ENCODE measurements around the gene SLC39A12. TPM values are rescaled to one million over a fixed set of nuclear protein-coding genes. Genes with fewer than 3 reads are reported as not detected.

SLC39A12 gene
- total RNA-seq, 6 donors from 2014 or later, result 0.17 to 2.1 (median 1.1) TPM; not detected in 2

- TF ChIP-seq POLR2A (IDR thresholded peaks at IDR 0.05), result no peak
- no peak for TF ChIP-seq EP300 (IDR thresholded peaks at IDR 0.05)
- no peak for TF ChIP-seq POLR2AphosphoS5 (IDR thresholded peaks at IDR 0.05)
- no peak for TF ChIP-seq CTCF (IDR thresholded peaks at IDR 0.05)
- WGBS, 2 donors, result 51 to 57% methylated on average over 2 of the region's 2 CpGs
These were observed 58.3 kb downstream of the SLC39A12 start for GRCh38 chr10:18010050-18010449.

GRCh38 chr10:18020523-18020922 is 68.8 kb downstream of the SLC39A12 start:
- H3K27me3 ChIP-seq, result no peaks in the 10 kb centered on the region
- ATAC-seq (ENCODE audit: low FRiP score in 2 of 2), result no peak
- no peaks in the 10 kb centered on the region for H3K36me3 ChIP-seq
- DNase-seq, result no peak
- TF ChIP-seq CTCF (IDR thresholded peaks at IDR 0.05) (no peak), EP300 (IDR thresholded peaks at IDR 0.05) (no peak), POLR2A (IDR thresholded peaks at IDR 0.05) (no peak), POLR2AphosphoS5 (IDR thresholded peaks at IDR 0.05) (no peak)
- 81 to 93% methylated on average over 1 of the region's 1 CpG for WGBS, 2 donors
- H3K9me3 ChIP-seq, result no peaks in the 10 kb centered on the region
- no peaks in the 10 kb centered on the region for H3K4me1 ChIP-seq
- no peak overlapping the region for H3K4me3 ChIP-seq
- no peak overlapping the region for H3K27ac ChIP-seq

More at GRCh38 chr10:18010050-18010449, 58.3 kb downstream of the SLC39A12 start:
- DNase-seq (no peak), ATAC-seq (ENCODE audit: low FRiP score in 2 of 2) (no peak)
- Histone ChIP-seq H3K27me3 (no peaks in the 10 kb centered on the region), H3K27ac (no peak overlapping the region), H3K4me1 (no peaks in the 10 kb centered on the region), H3K4me3 (no peak overlapping the region), H3K9me3 (no peaks in the 10 kb centered on the region), H3K36me3 (no peaks in the 10 kb centered on the region)

GRCh38 chr10:18021725-18022480 is 70.2 kb downstream of the SLC39A12 start:
- no peak for DNase-seq
- WGBS, 2 donors, result 29 to 41% methylated on average over 2 of the region's 2 CpGs
- Histone ChIP-seq H3K9me3 (no peaks in the 10 kb centered on the region), H3K27ac (no peak overlapping the region), H3K4me3 (no peak overlapping the region), H3K36me3 (no peaks in the 10 kb centered on the region), H3K4me1 (no peaks in the 10 kb centered on the region), H3K27me3 (no peaks in the 10 kb centered on the region)
- TF ChIP-seq POLR2A (IDR thresholded peaks at IDR 0.05) (no peak), EP300 (IDR thresholded peaks at IDR 0.05) (no peak), POLR2AphosphoS5 (IDR thresholded peaks at IDR 0.05) (no peak), CTCF (IDR thresholded peaks at IDR 0.05) (no peak)
- ATAC-seq (ENCODE audit: low FRiP score in 2 of 2), result no peak

GRCh38 chr10:18043148-18044006 is 91.7 kb downstream of the SLC39A12 start:
- DNase-seq, result no peak
- Histone ChIP-seq H3K4me1 (no peaks in the 10 kb centered on the region), H3K27ac (no peak overlapping the region), H3K4me3 (no peak overlapping the region), H3K27me3 (no peaks in the 10 kb centered on the region), H3K9me3 (no peaks in the 10 kb centered on the region), H3K36me3 (no peaks in the 10 kb centered on the region)
- ATAC-seq (ENCODE audit: low FRiP score in 2 of 2), result no peak
- TF ChIP-seq POLR2A (IDR thresholded peaks at IDR 0.05) (no peak), POLR2AphosphoS5 (IDR thresholded peaks at IDR 0.05) (no peak), CTCF (IDR thresholded peaks at IDR 0.05) (no peak), EP300 (IDR thresholded peaks at IDR 0.05) (no peak)
- WGBS, 2 donors, result 80% methylated on average over 4 of the region's 4 CpGs

Data from upper lobe of left lung (tissue), 6 donors.